Measurements from ENCODE around the gene SRC. TPM values are rescaled to one million over a fixed set of nuclear protein-coding genes. Genes with fewer than 3 reads are reported as not detected.

Gene SRC
- total and polyA plus RNA-seq, 2 experiments from 2014 or later, result 8.0 to 25.9 TPM

DNA sequence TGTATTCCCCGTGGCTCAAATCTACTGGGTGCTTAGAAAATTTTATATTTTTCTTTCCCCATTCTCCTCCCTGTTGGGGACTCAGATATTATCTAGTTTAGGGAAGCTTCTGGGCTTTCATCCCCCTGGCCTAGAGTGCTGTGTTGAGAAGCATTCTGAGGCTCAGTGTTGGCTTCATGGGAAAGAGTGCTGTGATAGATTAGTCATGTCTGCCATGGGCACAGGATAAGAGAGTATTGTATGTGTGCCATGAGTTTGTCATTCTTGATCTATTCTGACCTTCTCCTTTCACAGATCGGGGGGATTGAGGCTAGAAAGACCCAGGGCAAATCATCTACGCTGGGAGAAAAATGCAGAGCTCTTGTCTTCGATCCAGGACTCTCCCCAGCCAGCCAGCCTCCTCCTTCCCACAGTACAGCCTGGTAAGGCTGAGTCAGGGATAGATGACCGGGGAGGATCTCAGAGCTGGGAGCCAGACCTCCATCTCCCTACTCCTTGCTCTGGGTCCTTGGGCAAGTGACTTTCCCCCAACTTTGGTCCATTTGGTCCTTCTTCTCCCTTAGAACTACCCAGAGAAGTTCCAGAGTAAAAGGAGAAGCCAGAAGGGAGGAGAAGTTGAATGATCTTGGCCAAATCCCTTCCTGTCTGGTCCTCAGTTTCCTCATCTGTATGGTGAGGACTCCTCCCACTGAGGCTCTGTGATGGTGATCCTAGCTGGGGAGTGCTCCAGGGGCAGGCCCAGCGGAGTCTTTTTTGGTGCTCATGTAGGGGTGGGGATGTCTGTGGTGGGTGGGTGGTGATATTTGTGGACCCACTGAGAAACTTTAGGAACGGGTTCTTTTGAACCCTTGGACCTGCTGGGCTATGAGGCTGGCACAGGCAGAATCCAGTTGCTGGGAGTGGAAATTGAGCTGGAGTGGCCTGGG is 5.0 kb downstream of the SRC start (continued):
- TF ChIP-seq, protein P1, sequence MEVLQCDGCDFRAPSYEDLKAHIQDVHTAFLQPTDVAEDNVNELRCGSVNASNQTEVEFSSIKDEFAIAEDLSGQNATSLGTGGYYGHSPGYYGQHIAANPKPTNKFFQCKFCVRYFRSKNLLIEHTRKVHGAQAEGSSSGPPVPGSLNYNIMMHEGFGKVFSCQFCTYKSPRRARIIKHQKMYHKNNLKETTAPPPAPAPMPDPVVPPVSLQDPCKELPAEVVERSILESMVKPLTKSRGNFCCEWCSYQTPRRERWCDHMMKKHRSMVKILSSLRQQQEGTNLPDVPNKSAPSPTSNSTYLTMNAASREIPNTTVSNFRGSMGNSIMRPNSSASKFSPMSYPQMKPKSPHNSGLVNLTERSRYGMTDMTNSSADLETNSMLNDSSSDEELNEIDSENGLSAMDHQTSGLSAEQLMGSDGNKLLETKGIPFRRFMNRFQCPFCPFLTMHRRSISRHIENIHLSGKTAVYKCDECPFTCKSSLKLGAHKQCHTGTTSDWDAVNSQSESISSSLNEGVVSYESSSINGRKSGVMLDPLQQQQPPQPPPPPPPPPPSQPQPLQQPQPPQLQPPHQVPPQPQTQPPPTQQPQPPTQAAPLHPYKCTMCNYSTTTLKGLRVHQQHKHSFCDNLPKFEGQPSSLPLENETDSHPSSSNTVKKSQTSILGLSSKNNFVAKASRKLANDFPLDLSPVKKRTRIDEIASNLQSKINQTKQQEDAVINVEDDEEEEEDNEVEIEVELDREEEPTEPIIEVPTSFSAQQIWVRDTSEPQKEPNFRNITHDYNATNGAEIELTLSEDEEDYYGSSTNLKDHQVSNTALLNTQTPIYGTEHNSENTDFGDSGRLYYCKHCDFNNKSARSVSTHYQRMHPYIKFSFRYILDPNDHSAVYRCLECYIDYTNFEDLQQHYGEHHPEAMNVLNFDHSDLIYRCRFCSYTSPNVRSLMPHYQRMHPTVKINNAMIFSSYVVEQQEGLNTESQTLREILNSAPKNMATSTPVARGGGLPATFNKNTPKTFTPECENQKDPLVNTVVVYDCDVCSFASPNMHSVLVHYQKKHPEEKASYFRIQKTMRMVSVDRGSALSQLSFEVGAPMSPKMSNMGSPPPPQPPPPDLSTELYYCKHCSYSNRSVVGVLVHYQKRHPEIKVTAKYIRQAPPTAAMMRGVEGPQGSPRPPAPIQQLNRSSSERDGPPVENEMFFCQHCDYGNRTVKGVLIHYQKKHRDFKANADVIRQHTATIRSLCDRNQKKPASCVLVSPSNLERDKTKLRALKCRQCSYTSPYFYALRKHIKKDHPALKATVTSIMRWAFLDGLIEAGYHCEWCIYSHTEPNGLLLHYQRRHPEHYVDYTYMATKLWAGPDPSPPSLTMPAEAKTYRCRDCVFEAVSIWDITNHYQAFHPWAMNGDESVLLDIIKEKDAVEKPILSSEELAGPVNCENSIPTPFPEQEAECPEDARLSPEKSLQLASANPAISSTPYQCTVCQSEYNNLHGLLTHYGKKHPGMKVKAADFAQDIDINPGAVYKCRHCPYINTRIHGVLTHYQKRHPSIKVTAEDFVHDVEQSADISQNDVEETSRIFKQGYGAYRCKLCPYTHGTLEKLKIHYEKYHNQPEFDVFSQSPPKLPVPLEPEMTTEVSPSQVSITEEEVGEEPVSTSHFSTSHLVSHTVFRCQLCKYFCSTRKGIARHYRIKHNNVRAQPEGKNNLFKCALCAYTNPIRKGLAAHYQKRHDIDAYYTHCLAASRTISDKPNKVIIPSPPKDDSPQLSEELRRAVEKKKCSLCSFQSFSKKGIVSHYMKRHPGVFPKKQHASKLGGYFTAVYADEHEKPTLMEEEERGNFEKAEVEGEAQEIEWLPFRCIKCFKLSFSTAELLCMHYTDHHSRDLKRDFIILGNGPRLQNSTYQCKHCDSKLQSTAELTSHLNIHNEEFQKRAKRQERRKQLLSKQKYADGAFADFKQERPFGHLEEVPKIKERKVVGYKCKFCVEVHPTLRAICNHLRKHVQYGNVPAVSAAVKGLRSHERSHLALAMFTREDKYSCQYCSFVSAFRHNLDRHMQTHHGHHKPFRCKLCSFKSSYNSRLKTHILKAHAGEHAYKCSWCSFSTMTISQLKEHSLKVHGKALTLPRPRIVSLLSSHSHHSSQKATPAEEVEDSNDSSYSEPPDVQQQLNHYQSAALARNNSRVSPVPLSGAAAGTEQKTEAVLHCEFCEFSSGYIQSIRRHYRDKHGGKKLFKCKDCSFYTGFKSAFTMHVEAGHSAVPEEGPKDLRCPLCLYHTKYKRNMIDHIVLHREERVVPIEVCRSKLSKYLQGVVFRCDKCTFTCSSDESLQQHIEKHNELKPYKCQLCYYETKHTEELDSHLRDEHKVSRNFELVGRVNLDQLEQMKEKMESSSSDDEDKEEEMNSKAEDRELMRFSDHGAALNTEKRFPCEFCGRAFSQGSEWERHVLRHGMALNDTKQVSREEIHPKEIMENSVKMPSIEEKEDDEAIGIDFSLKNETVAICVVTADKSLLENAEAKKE (CRISPR knock-in tag; IDR thresholded peaks at IDR 0.05), result no peak
- TF ChIP-seq NANOG (IDR thresholded peaks at IDR 0.05; ENCODE audit: borderline replicate concordance), result no peak
- TF ChIP-seq, protein P2, sequence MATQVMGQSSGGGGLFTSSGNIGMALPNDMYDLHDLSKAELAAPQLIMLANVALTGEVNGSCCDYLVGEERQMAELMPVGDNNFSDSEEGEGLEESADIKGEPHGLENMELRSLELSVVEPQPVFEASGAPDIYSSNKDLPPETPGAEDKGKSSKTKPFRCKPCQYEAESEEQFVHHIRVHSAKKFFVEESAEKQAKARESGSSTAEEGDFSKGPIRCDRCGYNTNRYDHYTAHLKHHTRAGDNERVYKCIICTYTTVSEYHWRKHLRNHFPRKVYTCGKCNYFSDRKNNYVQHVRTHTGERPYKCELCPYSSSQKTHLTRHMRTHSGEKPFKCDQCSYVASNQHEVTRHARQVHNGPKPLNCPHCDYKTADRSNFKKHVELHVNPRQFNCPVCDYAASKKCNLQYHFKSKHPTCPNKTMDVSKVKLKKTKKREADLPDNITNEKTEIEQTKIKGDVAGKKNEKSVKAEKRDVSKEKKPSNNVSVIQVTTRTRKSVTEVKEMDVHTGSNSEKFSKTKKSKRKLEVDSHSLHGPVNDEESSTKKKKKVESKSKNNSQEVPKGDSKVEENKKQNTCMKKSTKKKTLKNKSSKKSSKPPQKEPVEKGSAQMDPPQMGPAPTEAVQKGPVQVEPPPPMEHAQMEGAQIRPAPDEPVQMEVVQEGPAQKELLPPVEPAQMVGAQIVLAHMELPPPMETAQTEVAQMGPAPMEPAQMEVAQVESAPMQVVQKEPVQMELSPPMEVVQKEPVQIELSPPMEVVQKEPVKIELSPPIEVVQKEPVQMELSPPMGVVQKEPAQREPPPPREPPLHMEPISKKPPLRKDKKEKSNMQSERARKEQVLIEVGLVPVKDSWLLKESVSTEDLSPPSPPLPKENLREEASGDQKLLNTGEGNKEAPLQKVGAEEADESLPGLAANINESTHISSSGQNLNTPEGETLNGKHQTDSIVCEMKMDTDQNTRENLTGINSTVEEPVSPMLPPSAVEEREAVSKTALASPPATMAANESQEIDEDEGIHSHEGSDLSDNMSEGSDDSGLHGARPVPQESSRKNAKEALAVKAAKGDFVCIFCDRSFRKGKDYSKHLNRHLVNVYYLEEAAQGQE (IDR thresholded peaks at IDR 0.05; ENCODE audit: unreplicated experiment), result no peak
- no peak for TF ChIP-seq POLR2AphosphoS5 (IDR thresholded peaks at IDR 0.05; ENCODE audit: low read depth)
- TF ChIP-seq JUNB (IDR thresholded peaks at IDR 0.05; ENCODE audit: unreplicated experiment), result no peak
- no peak for TF ChIP-seq EZH2phosphoT487 (IDR thresholded peaks at IDR 0.05; ENCODE audit: unreplicated experiment)
- TF ChIP-seq, protein P3, sequence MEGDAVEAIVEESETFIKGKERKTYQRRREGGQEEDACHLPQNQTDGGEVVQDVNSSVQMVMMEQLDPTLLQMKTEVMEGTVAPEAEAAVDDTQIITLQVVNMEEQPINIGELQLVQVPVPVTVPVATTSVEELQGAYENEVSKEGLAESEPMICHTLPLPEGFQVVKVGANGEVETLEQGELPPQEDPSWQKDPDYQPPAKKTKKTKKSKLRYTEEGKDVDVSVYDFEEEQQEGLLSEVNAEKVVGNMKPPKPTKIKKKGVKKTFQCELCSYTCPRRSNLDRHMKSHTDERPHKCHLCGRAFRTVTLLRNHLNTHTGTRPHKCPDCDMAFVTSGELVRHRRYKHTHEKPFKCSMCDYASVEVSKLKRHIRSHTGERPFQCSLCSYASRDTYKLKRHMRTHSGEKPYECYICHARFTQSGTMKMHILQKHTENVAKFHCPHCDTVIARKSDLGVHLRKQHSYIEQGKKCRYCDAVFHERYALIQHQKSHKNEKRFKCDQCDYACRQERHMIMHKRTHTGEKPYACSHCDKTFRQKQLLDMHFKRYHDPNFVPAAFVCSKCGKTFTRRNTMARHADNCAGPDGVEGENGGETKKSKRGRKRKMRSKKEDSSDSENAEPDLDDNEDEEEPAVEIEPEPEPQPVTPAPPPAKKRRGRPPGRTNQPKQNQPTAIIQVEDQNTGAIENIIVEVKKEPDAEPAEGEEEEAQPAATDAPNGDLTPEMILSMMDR (conservative IDR thresholded peaks at IDR 0.05; ENCODE audit: low read depth in 2 of 2), result no peak
- no peak for TF ChIP-seq ZNF331 (CRISPR knock-in tag; IDR thresholded peaks at IDR 0.05; ENCODE audit: low read depth)
